ENCODE measurements around the gene SYN1. TPM values are rescaled to one million over a fixed set of nuclear protein-coding genes. Genes with fewer than 3 reads are reported as not detected.

The SYN1 gene
- total and polyA plus RNA-seq, 8 donors: 1.0 to 7.2 (median 5.4) TPM

DNA sequence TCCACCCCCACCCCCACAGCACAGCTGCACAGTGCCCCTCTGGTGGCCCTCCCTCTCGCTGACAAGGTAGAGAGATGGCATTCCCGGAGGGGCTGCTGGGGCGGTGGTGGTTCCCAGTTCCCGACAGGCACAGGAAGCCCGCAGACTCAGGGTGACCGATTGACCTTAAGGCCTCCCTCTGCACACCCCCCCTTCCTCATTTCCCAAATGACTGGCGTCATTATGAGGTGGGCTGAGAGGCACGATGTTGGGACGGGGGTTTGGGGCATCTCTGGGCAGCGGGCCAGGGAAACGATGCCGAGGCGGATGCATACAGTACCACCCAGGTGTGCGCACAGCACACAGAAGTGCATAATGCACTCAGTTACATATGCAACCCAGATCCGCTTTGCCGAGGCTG, 41.0 kb downstream of the SYN1 start:
- DNase-seq: peak in 1 of 4 donors; percentile 53
- intact Hi-C loops (cut with DNase I): no loop called here
- Histone ChIP-seq H3K27ac (peak overlapping the region in 1 of 2 donors; percentile 61), H3K27me3 (peaks cover 0 to 9% of the 10 kb centered on the region in 2 donors), H3K36me3 (no peaks in the 10 kb centered on the region), H3K9me3 (no peaks in the 10 kb centered on the region), H3K4me1 (peaks cover 4 to 39% of the 10 kb centered on the region in 2 donors), H3K4me3 (no peak overlapping the region)
- TF ChIP-seq, protein P1, sequence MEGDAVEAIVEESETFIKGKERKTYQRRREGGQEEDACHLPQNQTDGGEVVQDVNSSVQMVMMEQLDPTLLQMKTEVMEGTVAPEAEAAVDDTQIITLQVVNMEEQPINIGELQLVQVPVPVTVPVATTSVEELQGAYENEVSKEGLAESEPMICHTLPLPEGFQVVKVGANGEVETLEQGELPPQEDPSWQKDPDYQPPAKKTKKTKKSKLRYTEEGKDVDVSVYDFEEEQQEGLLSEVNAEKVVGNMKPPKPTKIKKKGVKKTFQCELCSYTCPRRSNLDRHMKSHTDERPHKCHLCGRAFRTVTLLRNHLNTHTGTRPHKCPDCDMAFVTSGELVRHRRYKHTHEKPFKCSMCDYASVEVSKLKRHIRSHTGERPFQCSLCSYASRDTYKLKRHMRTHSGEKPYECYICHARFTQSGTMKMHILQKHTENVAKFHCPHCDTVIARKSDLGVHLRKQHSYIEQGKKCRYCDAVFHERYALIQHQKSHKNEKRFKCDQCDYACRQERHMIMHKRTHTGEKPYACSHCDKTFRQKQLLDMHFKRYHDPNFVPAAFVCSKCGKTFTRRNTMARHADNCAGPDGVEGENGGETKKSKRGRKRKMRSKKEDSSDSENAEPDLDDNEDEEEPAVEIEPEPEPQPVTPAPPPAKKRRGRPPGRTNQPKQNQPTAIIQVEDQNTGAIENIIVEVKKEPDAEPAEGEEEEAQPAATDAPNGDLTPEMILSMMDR (IDR thresholded peaks at IDR 0.05): no peak
- peak; percentile 9 for ATAC-seq

DNA sequence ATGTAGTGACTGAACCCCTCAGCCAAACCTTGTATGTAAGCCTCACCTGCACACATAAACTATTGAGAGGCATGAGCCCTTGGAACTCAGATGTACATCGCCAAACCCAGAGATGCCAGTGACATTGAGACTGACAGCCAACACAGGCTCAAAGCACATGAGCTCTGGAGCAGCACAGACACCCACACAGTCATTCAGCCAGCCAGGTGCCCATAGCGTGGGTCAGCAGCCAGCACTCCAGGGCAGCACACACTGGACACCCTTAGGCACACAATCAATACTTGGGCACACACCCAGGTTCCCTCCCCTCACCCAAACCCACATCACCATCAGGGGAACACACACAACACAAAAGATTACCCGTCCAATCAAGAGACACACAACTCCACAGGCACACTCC, 41.8 kb downstream of the SYN1 start:
- Histone ChIP-seq H3K4me3 (no peak overlapping the region), H3K27ac (no peak overlapping the region), H3K9me3 (no peaks in the 10 kb centered on the region), H3K4me1 (peaks cover 4 to 36% of the 10 kb centered on the region in 2 donors), H3K27me3 (peaks cover 0 to 10% of the 10 kb centered on the region in 2 donors), H3K36me3 (no peaks in the 10 kb centered on the region)
- intact Hi-C loops (cut with DNase I): no loop called here
- TF ChIP-seq, protein P1 (IDR thresholded peaks at IDR 0.05): no peak
- DNase-seq (no peak), ATAC-seq (no peak)

DNA sequence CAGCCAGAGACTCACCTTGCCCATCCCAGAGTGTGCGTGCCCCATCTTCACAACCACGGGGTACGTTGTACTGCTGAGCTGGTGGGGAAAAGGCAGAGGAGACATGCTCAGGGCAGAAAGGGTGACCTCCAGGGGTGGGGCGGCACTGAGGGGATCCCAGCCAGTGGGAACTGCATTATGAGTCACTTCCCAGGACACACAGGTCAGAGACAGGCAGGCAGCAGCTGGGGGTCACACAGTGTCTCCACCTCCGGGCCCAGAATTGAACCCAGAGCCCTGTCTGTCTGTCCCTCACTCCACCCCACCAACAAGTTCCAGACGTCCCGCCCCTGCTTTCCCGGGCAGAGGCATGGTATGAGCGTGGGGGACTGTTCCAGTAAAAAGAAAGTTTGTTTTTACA, 42.2 kb downstream of the SYN1 start:
- no peak for ATAC-seq
- Histone ChIP-seq H3K4me3 (no peak overlapping the region), H3K4me1 (peaks cover 4 to 36% of the 10 kb centered on the region in 2 donors), H3K9me3 (no peaks in the 10 kb centered on the region), H3K27ac (no peak overlapping the region), H3K36me3 (no peaks in the 10 kb centered on the region), H3K27me3 (peaks cover 0 to 10% of the 10 kb centered on the region in 2 donors)
- TF ChIP-seq, protein P1 (IDR thresholded peaks at IDR 0.05): no peak
- DNase-seq: no peak
- intact Hi-C loops (cut with DNase I): no loop called here

DNA sequence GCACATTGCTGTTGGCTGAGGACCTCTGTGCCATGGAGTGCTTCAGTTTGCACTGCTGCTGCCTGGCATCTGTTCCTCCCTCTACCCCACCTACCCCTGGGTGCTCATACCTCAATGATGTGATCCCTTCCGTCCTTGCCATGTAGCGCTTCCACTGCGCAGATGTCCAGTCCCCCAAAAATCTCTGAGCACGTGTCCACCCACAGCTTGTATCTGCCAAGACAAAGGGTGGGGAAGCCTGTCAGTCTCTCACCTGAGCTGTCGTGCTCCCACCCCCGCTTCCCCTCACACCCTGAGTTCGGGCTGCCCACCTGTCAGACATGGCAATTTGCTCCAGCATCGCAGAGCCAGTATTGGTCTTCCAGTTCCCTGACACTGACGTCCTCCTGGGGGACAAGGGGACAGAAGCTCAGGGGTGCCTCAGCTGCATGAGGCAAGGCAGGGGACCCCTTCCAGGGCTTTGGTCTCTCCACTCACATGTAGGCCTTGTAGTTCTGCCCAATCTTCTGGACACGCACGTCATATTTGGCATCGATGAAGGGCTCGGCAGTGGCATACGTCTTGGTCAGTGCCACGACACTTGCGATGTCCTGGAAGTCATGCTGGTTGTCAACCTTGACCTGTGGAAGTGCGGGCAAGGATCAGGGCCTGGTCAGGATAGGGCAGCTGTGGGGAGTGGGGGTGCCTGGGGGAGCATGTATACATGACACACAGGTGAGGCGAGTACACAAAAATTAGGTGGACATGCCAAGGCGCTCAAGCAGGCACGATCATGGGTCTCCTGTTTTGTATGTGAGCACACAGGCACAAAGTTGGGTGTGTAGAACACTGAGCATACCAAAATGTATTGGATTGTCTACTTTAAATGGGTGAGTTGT, 43.4 kb downstream of the SYN1 start:
- H3K9me3 ChIP-seq: no peaks in the 10 kb centered on the region
- ATAC-seq: no peak
- intact Hi-C loops (cut with DNase I): no loop called here

More for the DNA sequence above, 43.4 kb downstream of the SYN1 start:
- peaks cover 0 to 10% of the 10 kb centered on the region in 2 donors for H3K36me3 ChIP-seq
- no peak overlapping the region for H3K27ac ChIP-seq
- no peak overlapping the region for H3K4me3 ChIP-seq
- peaks cover 0 to 10% of the 10 kb centered on the region in 2 donors for H3K27me3 ChIP-seq
- no peak for DNase-seq
- peaks cover 4 to 28% of the 10 kb centered on the region in 2 donors for H3K4me1 ChIP-seq
- TF ChIP-seq, protein P1 (IDR thresholded peaks at IDR 0.05): no peak

All from left lung (tissue), 10 donors.